ENCODE measurements around the gene RILPL2. TPM values are rescaled to one million over a fixed set of nuclear protein-coding genes. Genes with fewer than 3 reads are reported as not detected.
"Not testable (repeated sequence)": the region's sequence is repeated elsewhere in the genome, so short reads cannot be mapped to it uniquely, and the experiment has no call there.

The RILPL2 gene
- total and polyA plus RNA-seq, 5 donors from 2014 or later = 10.2 to 15.5 (median 11.4) TPM

- ATAC-seq (ENCODE audit: low read depth in 2 of 2); H3K9me3 ChIP-seq (ENCODE audit: control insufficient read depth in 2 of 2, low read length in 2 of 2); H3K27me3 Mint-ChIP-seq; H3K27me3 ChIP-seq (ENCODE audit: control insufficient read depth, insufficient read depth, low read length); H3K27ac ChIP-seq (ENCODE audit: insufficient read depth, low read length, poor library complexity, severe bottlenecking); H3K36me3 ChIP-seq (ENCODE audit: control insufficient read depth, insufficient read depth, low read length); H3K4me3 ChIP-seq (ENCODE audit: low read depth, low read length); H3K36me3 Mint-ChIP-seq; H3K27ac Mint-ChIP-seq; H3K9me3 Mint-ChIP-seq; DNase-seq: not testable (repeated sequence)
- H3K4me3 Mint-ChIP-seq = peak overlapping the region in 3 of 4 donors; percentile 4 to 22 (median 15)
- H3K4me1 Mint-ChIP-seq = peaks cover 6 to 37% (median 21%) of the 10 kb centered on the region in 4 donors
- H3K4me1 ChIP-seq (ENCODE audit: control insufficient read depth, insufficient read depth, low read length, poor library complexity, severe bottlenecking) = peaks cover 38% of the 10 kb centered on the region
These were observed 50.9 kb downstream of the RILPL2 start for GRCh38 chr12:123385536-123385935.

- Histone ChIP-seq H3K27ac (ENCODE audit: insufficient read depth, low read length, poor library complexity, severe bottlenecking) (no peak overlapping the region), H3K4me3 (ENCODE audit: low read depth, low read length) (peak overlapping the region; percentile 58), H3K4me1 (ENCODE audit: control insufficient read depth, insufficient read depth, low read length, poor library complexity, severe bottlenecking) (peaks cover 33% of the 10 kb centered on the region), H3K36me3 (ENCODE audit: control insufficient read depth, insufficient read depth, low read length) (no peaks in the 10 kb centered on the region), H3K9me3 (ENCODE audit: control insufficient read depth in 2 of 2, low read length in 2 of 2) (no peaks in the 10 kb centered on the region), H3K27me3 (ENCODE audit: control insufficient read depth, insufficient read depth, low read length) (no peaks in the 10 kb centered on the region)
- H3K4me1 Mint-ChIP-seq = peaks cover 6 to 31% (median 16%) of the 10 kb centered on the region in 4 donors
- DNase-seq (no peak), ATAC-seq (ENCODE audit: low read depth in 2 of 2) (no peak)
- no peaks in the 10 kb centered on the region for H3K27me3 Mint-ChIP-seq
- H3K27ac Mint-ChIP-seq = no peak overlapping the region
- H3K36me3 Mint-ChIP-seq = no peaks in the 10 kb centered on the region
- no peaks in the 10 kb centered on the region for H3K9me3 Mint-ChIP-seq
- peak overlapping the region; percentile 22 to 99 (median 92) for H3K4me3 Mint-ChIP-seq
These were observed 51.5 kb downstream of the RILPL2 start for GRCh38 chr12:123384994-123385376.

- peak; percentile 1 to 2 for ATAC-seq (ENCODE audit: low read depth in 2 of 2)
- peak overlapping the region; percentile 58 for H3K4me3 ChIP-seq (ENCODE audit: low read depth, low read length)
- DNase-seq = peak in 2 of 3 donors; percentile 13 to 39
- H3K4me1 ChIP-seq (ENCODE audit: control insufficient read depth, insufficient read depth, low read length, poor library complexity, severe bottlenecking) = peaks cover 28% of the 10 kb centered on the region
- no peaks in the 10 kb centered on the region for H3K9me3 Mint-ChIP-seq
- H3K27me3 Mint-ChIP-seq = no peaks in the 10 kb centered on the region
- H3K36me3 ChIP-seq (ENCODE audit: control insufficient read depth, insufficient read depth, low read length) = no peaks in the 10 kb centered on the region
- peaks cover 6 to 29% (median 15%) of the 10 kb centered on the region in 4 donors for H3K4me1 Mint-ChIP-seq
- H3K27me3 ChIP-seq (ENCODE audit: control insufficient read depth, insufficient read depth, low read length) = no peaks in the 10 kb centered on the region
- no peaks in the 10 kb centered on the region for H3K36me3 Mint-ChIP-seq
- H3K27ac Mint-ChIP-seq = peak overlapping the region in 2 of 3 donors; percentile 66 to 76
- H3K27ac ChIP-seq (ENCODE audit: insufficient read depth, low read length, poor library complexity, severe bottlenecking) = peak overlapping the region; percentile 60
- no peaks in the 10 kb centered on the region for H3K9me3 ChIP-seq (ENCODE audit: control insufficient read depth in 2 of 2, low read length in 2 of 2)
- peak overlapping the region; percentile 90 to 99 (median 93) for H3K4me3 Mint-ChIP-seq
These were observed 52.0 kb downstream of the RILPL2 start for GRCh38 chr12:123384318-123384993.

GRCh38 chr12:123382684-123383083 is 53.8 kb downstream of the RILPL2 start:
- Mint-ChIP-seq H3K4me3 (peak overlapping the region; percentile 48 to 69 (median 61)), H3K27me3 (no peaks in the 10 kb centered on the region), H3K9me3 (no peaks in the 10 kb centered on the region), H3K36me3 (no peaks in the 10 kb centered on the region), H3K27ac (peak overlapping the region in 2 of 3 donors; percentile 57 to 73), H3K4me1 (peaks cover under 1 to 21% (median 11%) of the 10 kb centered on the region in 4 donors)
- DNase-seq = no peak
- no peak for ATAC-seq (ENCODE audit: low read depth in 2 of 2)
- Histone ChIP-seq H3K4me3 (ENCODE audit: low read depth, low read length) (no peak overlapping the region), H3K27me3 (ENCODE audit: control insufficient read depth, insufficient read depth, low read length) (no peaks in the 10 kb centered on the region), H3K9me3 (ENCODE audit: control insufficient read depth in 2 of 2, low read length in 2 of 2) (no peaks in the 10 kb centered on the region), H3K36me3 (ENCODE audit: control insufficient read depth, insufficient read depth, low read length) (no peaks in the 10 kb centered on the region), H3K27ac (ENCODE audit: insufficient read depth, low read length, poor library complexity, severe bottlenecking) (no peak overlapping the region), H3K4me1 (ENCODE audit: control insufficient read depth, insufficient read depth, low read length, poor library complexity, severe bottlenecking) (peaks cover 20% of the 10 kb centered on the region)

GRCh38 chr12:123379391-123379790 is 57.1 kb downstream of the RILPL2 start:
- ATAC-seq (ENCODE audit: low read depth in 2 of 2) = no peak
- no peaks in the 10 kb centered on the region for H3K9me3 ChIP-seq (ENCODE audit: control insufficient read depth in 2 of 2, low read length in 2 of 2)
- Mint-ChIP-seq H3K4me3 (no peak overlapping the region), H3K4me1 (peaks cover 0 to 8% (median 5%) of the 10 kb centered on the region in 4 donors), H3K27ac (peak overlapping the region in 1 of 3 donors; percentile 57), H3K27me3 (no peaks in the 10 kb centered on the region), H3K36me3 (no peaks in the 10 kb centered on the region), H3K9me3 (no peaks in the 10 kb centered on the region)
- DNase-seq = no peak
- no peak overlapping the region for H3K4me3 ChIP-seq (ENCODE audit: low read depth, low read length)
- no peaks in the 10 kb centered on the region for H3K27me3 ChIP-seq (ENCODE audit: control insufficient read depth, insufficient read depth, low read length)
- no peak overlapping the region for H3K27ac ChIP-seq (ENCODE audit: insufficient read depth, low read length, poor library complexity, severe bottlenecking)
- peaks cover 6% of the 10 kb centered on the region for H3K4me1 ChIP-seq (ENCODE audit: control insufficient read depth, insufficient read depth, low read length, poor library complexity, severe bottlenecking)
- H3K36me3 ChIP-seq (ENCODE audit: control insufficient read depth, insufficient read depth, low read length) = no peaks in the 10 kb centered on the region

GRCh38 chr12:123372415-123372814 is 64.1 kb downstream of the RILPL2 start:
- H3K9me3 Mint-ChIP-seq; H3K36me3 Mint-ChIP-seq; H3K9me3 ChIP-seq (ENCODE audit: control insufficient read depth in 2 of 2, low read length in 2 of 2); H3K4me3 Mint-ChIP-seq; H3K27ac Mint-ChIP-seq; H3K27me3 Mint-ChIP-seq; H3K27ac ChIP-seq (ENCODE audit: insufficient read depth, low read length, poor library complexity, severe bottlenecking); H3K4me1 ChIP-seq (ENCODE audit: control insufficient read depth, insufficient read depth, low read length, poor library complexity, severe bottlenecking); H3K4me1 Mint-ChIP-seq; H3K27me3 ChIP-seq (ENCODE audit: control insufficient read depth, insufficient read depth, low read length); ATAC-seq (ENCODE audit: low read depth in 2 of 2); H3K4me3 ChIP-seq (ENCODE audit: low read depth, low read length); H3K36me3 ChIP-seq (ENCODE audit: control insufficient read depth, insufficient read depth, low read length); DNase-seq: not testable (repeated sequence)

- not testable (repeated sequence) for H3K36me3 Mint-ChIP-seq; ATAC-seq (ENCODE audit: low read depth in 2 of 2); H3K27ac Mint-ChIP-seq; H3K4me1 ChIP-seq (ENCODE audit: control insufficient read depth, insufficient read depth, low read length, poor library complexity, severe bottlenecking); DNase-seq; H3K27me3 Mint-ChIP-seq; H3K27ac ChIP-seq (ENCODE audit: insufficient read depth, low read length, poor library complexity, severe bottlenecking); H3K9me3 ChIP-seq (ENCODE audit: control insufficient read depth in 2 of 2, low read length in 2 of 2); H3K27me3 ChIP-seq (ENCODE audit: control insufficient read depth, insufficient read depth, low read length); H3K4me1 Mint-ChIP-seq; H3K36me3 ChIP-seq (ENCODE audit: control insufficient read depth, insufficient read depth, low read length); H3K9me3 Mint-ChIP-seq; H3K4me3 ChIP-seq (ENCODE audit: low read depth, low read length)
- peak overlapping the region in 1 of 4 donors; percentile 47 for H3K4me3 Mint-ChIP-seq
These were observed 64.7 kb downstream of the RILPL2 start for GRCh38 chr12:123371667-123372368.
